K562 (cell line): ENCODE data around the gene FKRP. TPM values are rescaled to one million over a fixed set of nuclear protein-coding genes. Genes with fewer than 3 reads are reported as not detected.
A peak's percentile ranks its signal among the peaks of the same experiment; 100 is the strongest.

Experiments
- ATF4 ChIP-seq: fragments of 450-650 bp; formaldehyde crosslinking; IDR thresholded peaks from 2 replicates; pipeline ENCODE4 v1.4.0; 2022; ENCODE audit warnings: mild to moderate bottlenecking, moderate library complexity
- BCOR ChIP-seq: fragments of 450-650 bp; IDR thresholded peaks from 2 replicates; pipeline ENCODE4 v1.6.1; 2016
- BRD4 ChIP-seq: fragments of 200-600 bp; sonication (generic); IDR thresholded peaks from 2 replicates; pipeline ENCODE4 v1.6.1; 2017; ENCODE audit warnings: inconsistent platforms
- C11orf30 ChIP-seq: fragments of 450-650 bp; IDR thresholded peaks from 2 replicates; pipeline ENCODE4 v1.6.1; 2016; ENCODE audit warnings: low read depth, mild to moderate bottlenecking
- GATAD2A ChIP-seq: fragments of 450-650 bp; IDR thresholded peaks from 2 replicates; pipeline ENCODE4 v1.6.1; 2017
- HIVEP1 ChIP-seq: fragments of 250-450 bp; sonication (Bioruptor Pico); IDR thresholded peaks from 2 replicates; pipeline ENCODE4 v1.4.0; 2020; ENCODE audit warnings: mild to moderate bottlenecking
- HMGN3 ChIP-seq: IDR thresholded peaks from 2 replicates; pipeline ENCODE4 v1.6.1; 2011; ENCODE audit warnings: borderline replicate concordance, low read depth, mild to moderate bottlenecking, mixed read lengths, low read length; ENCODE audit not compliant: insufficient read length; ENCODE audit errors: extremely low read depth
- MEIS2 ChIP-seq: fragments of 450-650 bp; IDR thresholded peaks from 2 replicates; pipeline ENCODE4 v1.6.1; 2014; ENCODE audit warnings: mild to moderate bottlenecking; ENCODE audit not compliant: partially characterized antibody
- NFIC ChIP-seq: fragments of 450-650 bp; IDR thresholded peaks from 2 replicates; pipeline ENCODE4 v1.6.1; 2017; ENCODE audit warnings: mild to moderate bottlenecking, inconsistent platforms
- PHB ChIP-seq: fragments of 250-450 bp; sonication (Bioruptor Pico); IDR thresholded peaks from 2 replicates; pipeline ENCODE4 v1.5.0; 2021
- RREB1 ChIP-seq: fragments of 250-450 bp; sonication (Bioruptor Pico); IDR thresholded peaks from 2 replicates; pipeline ENCODE4 v1.4.0; 2020
- SMAD4 ChIP-seq: fragments of 250-450 bp; sonication (Bioruptor Pico); conservative IDR thresholded peaks from 2 replicates; pipeline ENCODE4 v1.8.0; 2021; ENCODE audit warnings: inconsistent platforms, mild to moderate bottlenecking, moderate library complexity
- YY1 ChIP-seq, 3 experiments: IDR thresholded peaks; 2 replicates each; pipeline ENCODE4 v1.6.1; 2011; ENCODE audit warnings: low read length in 2 of 3, mild to moderate bottlenecking in 2 of 3, moderate library complexity in 2 of 3, borderline replicate concordance in 1 of 3, control low read depth in 1 of 3, low read depth in 1 of 3; ENCODE audit not compliant: insufficient read depth in 3 of 3, insufficient replicate concordance in 2 of 3, control insufficient read depth in 1 of 3, insufficient read length in 1 of 3; ENCODE audit errors: extremely low read depth in 1 of 3
- ZBTB11 ChIP-seq, 3 experiments: fragments of 200-800 bp in 1 of 3; fragments of 250-450 bp in 1 of 3; fragments of 450-650 bp in 1 of 3; sonication (Bioruptor Pico) in 1 of 3; sonication (Bioruptor generic) in 1 of 3; formaldehyde crosslinking in 1 of 3; IDR thresholded peaks; 2 replicates each; pipeline versions ENCODE4 v1.6.1 to v1.8.0; 2016 to 2022; ENCODE audit warnings: mild to moderate bottlenecking in 2 of 3, missing genetic modification characterization in 2 of 3, missing compliant biosample characterization in 1 of 3, moderate library complexity in 1 of 3
- ZBTB7A ChIP-seq: IDR thresholded peaks from 2 replicates; pipeline ENCODE4 v1.6.1; 2011; ENCODE audit warnings: low read depth, mild to moderate bottlenecking, low read length, moderate library complexity, borderline replicate concordance; ENCODE audit not compliant: control insufficient read depth
- ZNF174 ChIP-seq: fragments of 250-450 bp; sonication (Bioruptor Pico); IDR thresholded peaks from 2 replicates; pipeline ENCODE4 v1.4.0; 2020; ENCODE audit warnings: mild to moderate bottlenecking
- polyA plus RNA-seq, 8 experiments: library from polyadenylated mRNA; depleted of rRNA in 4 of 8; stranded (reverse) in 5 of 8; unstranded in 3 of 8; fragments of >200 nt; fragmentation: Nextera tagmentation in 2 of 8; fragmentation: Illumina TruSeq in 1 of 8; extraction: Ambion mirVana in 2 of 8; extraction: Trizol in 1 of 8; gene quantifications; 2 replicates each; pipeline versions ENCODE4 v1.2.1 to v1.2.3, GENCODE V29; 2011 to 2014; ENCODE audit warnings: inconsistent platforms in 1 of 8, missing spikeins in 1 of 8
- total RNA-seq, 7 experiments: library from RNA; depleted of rRNA in 6 of 7; stranded (reverse); fragments of >200 nt in 6 of 7; fragmentation: Illumina TruSeq in 2 of 7; extraction: Trizol in 2 of 7; gene quantifications; 2 replicates each; pipeline versions ENCODE4 v1.2.1 to v1.2.3, GENCODE V29; 2011 to 2021; ENCODE audit warnings: low replicate concordance in 1 of 7

Gene FKRP
- total and polyA plus RNA-seq, 9 of the 15 experiments (the other 6 are each of a cell fraction or from before 2014, with no cell fraction given), result 0.68 to 16.1 (median 6.5) TPM

- TF ChIP-seq ZBTB11 (CRISPR knock-in tag; IDR thresholded peaks at IDR 0.05) (no peak; a peak in 1 of 6 replicates), SMAD4 (CRISPR knock-in tag) (peak; percentile 94), RREB1 (CRISPR knock-in tag) (0 out of 2 replicates have a peak, but pooled peaks have one; percentile 45), C11orf30 (peak; percentile 96), YY1 (IDR thresholded peaks at IDR 0.05; ENCODE audit: borderline replicate concordance in 1 of 3, control insufficient read depth in 1 of 3, extremely low read depth in 1 of 3, insufficient read depth in 3 of 3, insufficient read length in 1 of 3, insufficient replicate concordance in 2 of 3, low read depth in 1 of 3, low read length in 2 of 3) (peak in 1 of 3 experiments; percentile 69), ZBTB7A (peak; percentile 96), ATF4 (CRISPR knock-in tag) (0 out of 2 replicates have a peak, but pooled peaks have one; percentile 6), BRD4 (peak; percentile 67; the same call in 1 of the 2 replicates), ZNF174 (no peak), NFIC (peak; percentile 63), BCOR (peak; percentile 23; the same call in 1 of the 2 replicates), PHB (0 out of 2 replicates have a peak, but pooled peaks have one; percentile 7), MEIS2 (peak; percentile 47), HMGN3 (peak; percentile 84), HIVEP1 (no peak), GATAD2A (0 out of 2 replicates have a peak, but pooled peaks have one; percentile 26)
Measured at GRCh38 chr19:46786236-46787039, 40.6 kb downstream of the FKRP start (continued).
